Vagina (tissue), 2 donors: Measurements from ENCODE around the gene CD44. TPM values are rescaled to one million over a fixed set of nuclear protein-coding genes. Genes with fewer than 3 reads are reported as not detected.

Experiments
- DNase-seq, 2 donors: peaks; one replicate each; pipeline ENCODE4 v3.0.0-alpha.2; 2017; ENCODE audit errors: extremely low spot score in 2 of 2
- H3K27ac ChIP-seq: fragments of 200-600 bp; sonication (generic); one replicate; pipeline ENCODE4 v1.5.1; 2019
- H3K27me3 ChIP-seq: fragments of 200-600 bp; sonication (generic); one replicate; pipeline ENCODE4 v1.5.1; 2019
- H3K36me3 ChIP-seq, 2 donors: fragments of 200-600 bp; sonication (generic); one replicate each; pipeline ENCODE4 v1.5.1; 2017 to 2019
- H3K4me1 ChIP-seq: fragments of 200-600 bp; sonication (generic); one replicate; pipeline ENCODE4 v1.5.1; 2019
- H3K4me3 ChIP-seq, 2 donors: fragments of 200-600 bp; sonication (generic); 1 replicate in 1 of 2; 2 replicates in 1 of 2; pipeline ENCODE4 v1.5.1; 2016 to 2019
- H3K9me3 ChIP-seq: fragments of 200-600 bp; sonication (generic); one replicate; pipeline ENCODE4 v1.5.1; 2019
- CTCF ChIP-seq, 3 experiments: fragments of 450-650 bp in 2 of 3; fragments of 200-600 bp in 1 of 3; sonication (generic) in 1 of 3; IDR thresholded peaks; one replicate each; pipeline ENCODE4 v1.5.1; 2017 to 2019; ENCODE audit warnings: antibody characterized with exemption in 3 of 3, mild to moderate bottlenecking in 2 of 3, moderate library complexity in 2 of 3
- POLR2A ChIP-seq, 2 donors: fragments of 450-650 bp; IDR thresholded peaks; one replicate each; pipeline ENCODE4 v1.6.1; 2017; ENCODE audit warnings: antibody characterized with exemption in 2 of 2, mild to moderate bottlenecking in 2 of 2, moderate library complexity in 2 of 2
- POLR2AphosphoS5 ChIP-seq, 2 donors: sonication (generic); formaldehyde crosslinking; IDR thresholded peaks; one replicate each; pipeline ENCODE4 v1.9.0; 2017; ENCODE audit warnings: antibody characterized with exemption in 2 of 2, mild to moderate bottlenecking in 2 of 2, low read depth in 1 of 2; ENCODE audit not compliant: insufficient read depth in 1 of 2
- intact Hi-C: fragments of 100-400 bp; cut with DNase I; formaldehyde crosslinking; loops from one replicate; pipeline ENCODE4 v1.15.1; 2023
- total RNA-seq: library from RNA; depleted of rRNA; stranded (reverse); fragments of >200 nt; gene quantifications from one replicate; pipeline ENCODE4 v1.2.3, GENCODE V29; 2016

The CD44 gene
- total RNA-seq, 1 donor from 2014 or later = 869 TPM

GRCh38 chr11:35185696-35186095, 46.7 kb downstream of the CD44 start:
- intact Hi-C loops = no loop called here
- TF ChIP-seq POLR2A (IDR thresholded peaks at IDR 0.05) = no peak
- TF ChIP-seq POLR2AphosphoS5 (IDR thresholded peaks at IDR 0.05; ENCODE audit: insufficient read depth in 1 of 2, low read depth in 1 of 2) = no peak
- no peak overlapping the region for H3K27ac ChIP-seq
- no peaks in the 10 kb centered on the region for H3K27me3 ChIP-seq
- H3K4me3 ChIP-seq = no peak overlapping the region
- H3K36me3 ChIP-seq = peaks cover 0 to 38% of the 10 kb centered on the region in 2 donors
- peaks cover 32% of the 10 kb centered on the region for H3K4me1 ChIP-seq
- no peak for DNase-seq
- no peaks in the 10 kb centered on the region for H3K9me3 ChIP-seq

- no peak for DNase-seq
- no peak overlapping the region for H3K27ac ChIP-seq
- peaks cover 35% of the 10 kb centered on the region for H3K4me1 ChIP-seq
- no peak overlapping the region for H3K4me3 ChIP-seq
- intact Hi-C loops = no loop called here
- TF ChIP-seq POLR2AphosphoS5 (IDR thresholded peaks at IDR 0.05; ENCODE audit: insufficient read depth in 1 of 2, low read depth in 1 of 2) (no peak), CTCF (IDR thresholded peaks at IDR 0.05) (no peak), POLR2A (IDR thresholded peaks at IDR 0.05) (no peak)
- H3K27me3 ChIP-seq = no peaks in the 10 kb centered on the region
- H3K36me3 ChIP-seq = peaks cover 0 to 34% of the 10 kb centered on the region in 2 donors
- no peaks in the 10 kb centered on the region for H3K9me3 ChIP-seq
These were observed 49.0 kb downstream of the CD44 start for GRCh38 chr11:35187996-35188395.

GRCh38 chr11:35190804-35191348, 51.9 kb downstream of the CD44 start:
- Histone ChIP-seq H3K4me1 (peaks cover 27% of the 10 kb centered on the region), H3K9me3 (no peaks in the 10 kb centered on the region), H3K27me3 (no peaks in the 10 kb centered on the region), H3K36me3 (peaks cover 0 to 50% of the 10 kb centered on the region in 2 donors), H3K4me3 (no peak overlapping the region), H3K27ac (peak overlapping the region; percentile 46)
- TF ChIP-seq CTCF (IDR thresholded peaks at IDR 0.05) = no peak
- TF ChIP-seq POLR2A (IDR thresholded peaks at IDR 0.05) = no peak
- no peak for TF ChIP-seq POLR2AphosphoS5 (IDR thresholded peaks at IDR 0.05; ENCODE audit: insufficient read depth in 1 of 2, low read depth in 1 of 2)
- intact Hi-C loops = no loop called here
- no peak for DNase-seq

- no peak for DNase-seq
- Histone ChIP-seq H3K4me3 (no peak overlapping the region), H3K4me1 (peaks cover 27% of the 10 kb centered on the region), H3K36me3 (peaks cover 0 to 46% of the 10 kb centered on the region in 2 donors), H3K9me3 (no peaks in the 10 kb centered on the region), H3K27ac (peak overlapping the region; percentile 46), H3K27me3 (no peaks in the 10 kb centered on the region)
- TF ChIP-seq CTCF (IDR thresholded peaks at IDR 0.05) (no peak), POLR2AphosphoS5 (IDR thresholded peaks at IDR 0.05; ENCODE audit: insufficient read depth in 1 of 2, low read depth in 1 of 2) (no peak), POLR2A (IDR thresholded peaks at IDR 0.05) (no peak)
- intact Hi-C loops = no loop called here
These were observed 53.4 kb downstream of the CD44 start for GRCh38 chr11:35192347-35192746.

- no peaks in the 10 kb centered on the region for H3K9me3 ChIP-seq
- H3K4me3 ChIP-seq = no peak overlapping the region
- no peaks in the 10 kb centered on the region for H3K27me3 ChIP-seq
- TF ChIP-seq POLR2A (IDR thresholded peaks at IDR 0.05) = no peak
- TF ChIP-seq CTCF (IDR thresholded peaks at IDR 0.05) = no peak
- no peak for TF ChIP-seq POLR2AphosphoS5 (IDR thresholded peaks at IDR 0.05; ENCODE audit: insufficient read depth in 1 of 2, low read depth in 1 of 2)
- peaks cover 27% of the 10 kb centered on the region for H3K4me1 ChIP-seq
- no peak for DNase-seq
- peaks cover 0 to 50% of the 10 kb centered on the region in 2 donors for H3K36me3 ChIP-seq
- no peak overlapping the region for H3K27ac ChIP-seq
- intact Hi-C loops = no loop called here
These were observed 54.8 kb downstream of the CD44 start for GRCh38 chr11:35193767-35194166.
